ENCODE results near the gene MKLN1. TPM values are rescaled to one million over a fixed set of nuclear protein-coding genes. Genes with fewer than 3 reads are reported as not detected.

The MKLN1 gene
- total and polyA plus RNA-seq, 7 donors = 14.7 to 70.8 (median 42.9) TPM

GRCh38 chr7:131489881-131490280 lies 162.2 kb downstream of the MKLN1 start:
- TF ChIP-seq, protein P1, sequence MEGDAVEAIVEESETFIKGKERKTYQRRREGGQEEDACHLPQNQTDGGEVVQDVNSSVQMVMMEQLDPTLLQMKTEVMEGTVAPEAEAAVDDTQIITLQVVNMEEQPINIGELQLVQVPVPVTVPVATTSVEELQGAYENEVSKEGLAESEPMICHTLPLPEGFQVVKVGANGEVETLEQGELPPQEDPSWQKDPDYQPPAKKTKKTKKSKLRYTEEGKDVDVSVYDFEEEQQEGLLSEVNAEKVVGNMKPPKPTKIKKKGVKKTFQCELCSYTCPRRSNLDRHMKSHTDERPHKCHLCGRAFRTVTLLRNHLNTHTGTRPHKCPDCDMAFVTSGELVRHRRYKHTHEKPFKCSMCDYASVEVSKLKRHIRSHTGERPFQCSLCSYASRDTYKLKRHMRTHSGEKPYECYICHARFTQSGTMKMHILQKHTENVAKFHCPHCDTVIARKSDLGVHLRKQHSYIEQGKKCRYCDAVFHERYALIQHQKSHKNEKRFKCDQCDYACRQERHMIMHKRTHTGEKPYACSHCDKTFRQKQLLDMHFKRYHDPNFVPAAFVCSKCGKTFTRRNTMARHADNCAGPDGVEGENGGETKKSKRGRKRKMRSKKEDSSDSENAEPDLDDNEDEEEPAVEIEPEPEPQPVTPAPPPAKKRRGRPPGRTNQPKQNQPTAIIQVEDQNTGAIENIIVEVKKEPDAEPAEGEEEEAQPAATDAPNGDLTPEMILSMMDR (IDR thresholded peaks at IDR 0.05) = no peak
- Histone ChIP-seq H3K4me3 (no peak overlapping the region), H3K36me3 (ENCODE audit: insufficient read depth in 1 of 2, low read depth in 1 of 2) (peaks cover 0 to 21% of the 10 kb centered on the region in 2 donors), H3K27ac (no peak overlapping the region), H3K4me1 (no peaks in the 10 kb centered on the region), H3K9me3 (no peaks in the 10 kb centered on the region), H3K27me3 (ENCODE audit: insufficient read depth in 3 of 3, low read length in 2 of 3) (no peaks in the 10 kb centered on the region)
- 94 to 98% (median 95%) methylated on average over 4 of the region's 4 CpGs for WGBS, 3 donors
- DNase-seq = no peak
- no peak for ATAC-seq
- intact Hi-C loops (cut with DNase I) = no loop called here

DNA sequence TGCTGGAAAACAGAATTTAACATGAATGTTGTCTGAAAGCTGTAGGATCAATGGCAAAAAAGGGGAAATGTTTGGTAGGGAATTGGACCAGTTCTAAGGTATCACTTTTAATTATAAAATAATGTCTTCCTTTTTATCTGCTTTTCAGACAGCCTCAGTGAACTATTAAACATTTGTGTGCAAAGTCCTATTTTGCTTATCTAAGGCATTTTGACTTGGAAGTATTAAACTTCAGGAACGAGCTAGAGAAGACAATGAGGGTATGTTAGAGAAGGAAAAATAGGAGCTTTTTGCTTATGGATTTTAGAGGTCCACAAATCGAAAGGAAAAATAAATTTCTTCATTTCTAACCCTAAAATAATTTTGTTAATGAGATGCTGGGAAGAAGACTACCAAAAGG lies 165.4 kb downstream of the MKLN1 start:
- Histone ChIP-seq H3K4me3 (no peak overlapping the region), H3K36me3 (ENCODE audit: insufficient read depth in 1 of 2, low read depth in 1 of 2) (peaks cover 3 to 15% of the 10 kb centered on the region in 2 donors), H3K27me3 (ENCODE audit: insufficient read depth in 3 of 3, low read length in 2 of 3) (no peaks in the 10 kb centered on the region), H3K9me3 (no peaks in the 10 kb centered on the region), H3K4me1 (no peaks in the 10 kb centered on the region), H3K27ac (no peak overlapping the region)
- ATAC-seq (no peak), DNase-seq (no peak)
- TF ChIP-seq, protein P1 (IDR thresholded peaks at IDR 0.05) = no peak
- intact Hi-C loops (cut with DNase I) = no loop called here
- WGBS, 3 donors = 90 to 96% (median 93%) methylated on average over 2 of the region's 2 CpGs

- H3K9me3 ChIP-seq = no peaks in the 10 kb centered on the region
- peaks cover 3 to 15% of the 10 kb centered on the region in 2 donors for H3K36me3 ChIP-seq (ENCODE audit: insufficient read depth in 1 of 2, low read depth in 1 of 2)
- intact Hi-C loops (cut with DNase I) = no loop called here
- no peak overlapping the region for H3K27ac ChIP-seq
- H3K4me1 ChIP-seq = no peaks in the 10 kb centered on the region
- ATAC-seq (no peak), DNase-seq (no peak)
- TF ChIP-seq, protein P1 (IDR thresholded peaks at IDR 0.05) = no peak
- no peaks in the 10 kb centered on the region for H3K27me3 ChIP-seq (ENCODE audit: insufficient read depth in 3 of 3, low read length in 2 of 3)
- no peak overlapping the region for H3K4me3 ChIP-seq
These were observed 165.9 kb downstream of the MKLN1 start for GRCh38 chr7:131493581-131493980.

DNA sequence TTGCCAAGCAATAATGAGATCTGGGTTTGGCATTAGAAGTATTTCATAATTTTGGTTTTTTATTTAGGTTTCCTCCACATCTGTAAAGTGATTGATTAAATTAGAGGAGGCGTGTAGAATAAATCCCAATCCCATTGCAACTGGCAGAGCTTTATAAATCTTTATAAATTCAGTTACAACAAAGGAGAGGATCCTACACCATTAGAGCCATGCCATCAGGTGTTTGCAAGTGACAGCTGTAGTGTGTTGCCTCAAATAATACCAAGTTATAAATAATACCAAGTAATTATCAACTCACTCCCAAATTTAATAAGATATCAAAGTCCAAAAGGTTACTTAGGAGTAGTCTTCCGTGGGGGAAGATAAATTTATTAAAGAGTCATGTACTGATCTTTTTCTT lies 166.5 kb downstream of the MKLN1 start:
- intact Hi-C loops (cut with DNase I) = no loop called here
- no peaks in the 10 kb centered on the region for H3K9me3 ChIP-seq
- no peak overlapping the region for H3K27ac ChIP-seq
- no peaks in the 10 kb centered on the region for H3K27me3 ChIP-seq (ENCODE audit: insufficient read depth in 3 of 3, low read length in 2 of 3)
- WGBS, 3 donors = 91 to 97% (median 96%) methylated on average over 2 of the region's 2 CpGs
- H3K4me3 ChIP-seq = no peak overlapping the region
- peaks cover 3 to 20% of the 10 kb centered on the region in 2 donors for H3K36me3 ChIP-seq (ENCODE audit: insufficient read depth in 1 of 2, low read depth in 1 of 2)
- H3K4me1 ChIP-seq = no peaks in the 10 kb centered on the region
- DNase-seq = no peak
- TF ChIP-seq, protein P1 (IDR thresholded peaks at IDR 0.05) = no peak
- ATAC-seq = no peak
